ENCODE data around the gene LILRA5. TPM values are rescaled to one million over a fixed set of nuclear protein-coding genes. Genes with fewer than 3 reads are reported as not detected.
A peak's percentile ranks its signal among the peaks of the same experiment; 100 is the strongest.

Gene LILRA5
- total and polyA plus RNA-seq, 2 of the 4 experiments (the other 2 are of a cell fraction): not detected

DNA sequence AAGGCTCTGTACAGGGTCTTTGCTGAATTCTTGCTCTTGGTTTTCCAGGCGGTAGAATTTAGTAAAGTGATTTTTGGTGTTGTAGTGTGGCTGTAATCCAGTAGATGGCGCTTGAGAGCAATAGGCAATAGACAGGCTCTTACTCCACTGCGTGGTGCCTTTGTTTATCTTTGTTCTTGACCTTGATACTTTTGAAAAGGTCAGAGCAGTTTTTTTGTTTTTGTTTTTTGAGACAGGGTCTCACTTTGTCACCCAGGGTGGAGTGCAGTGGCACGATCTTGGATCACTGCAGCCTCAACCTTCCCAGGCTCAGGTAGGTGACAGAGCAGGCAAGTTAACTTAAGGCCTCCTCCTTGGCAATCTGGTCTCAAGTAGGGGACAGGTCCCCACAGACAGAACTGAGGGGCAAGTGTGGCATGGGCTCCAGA lies 12.2 kb upstream of the LILRA5 start:
- TF ChIP-seq MXI1 (IDR thresholded peaks at IDR 0.05; ENCODE audit: borderline replicate concordance, low read depth, low read length): no peak
- TF ChIP-seq, protein P1, sequence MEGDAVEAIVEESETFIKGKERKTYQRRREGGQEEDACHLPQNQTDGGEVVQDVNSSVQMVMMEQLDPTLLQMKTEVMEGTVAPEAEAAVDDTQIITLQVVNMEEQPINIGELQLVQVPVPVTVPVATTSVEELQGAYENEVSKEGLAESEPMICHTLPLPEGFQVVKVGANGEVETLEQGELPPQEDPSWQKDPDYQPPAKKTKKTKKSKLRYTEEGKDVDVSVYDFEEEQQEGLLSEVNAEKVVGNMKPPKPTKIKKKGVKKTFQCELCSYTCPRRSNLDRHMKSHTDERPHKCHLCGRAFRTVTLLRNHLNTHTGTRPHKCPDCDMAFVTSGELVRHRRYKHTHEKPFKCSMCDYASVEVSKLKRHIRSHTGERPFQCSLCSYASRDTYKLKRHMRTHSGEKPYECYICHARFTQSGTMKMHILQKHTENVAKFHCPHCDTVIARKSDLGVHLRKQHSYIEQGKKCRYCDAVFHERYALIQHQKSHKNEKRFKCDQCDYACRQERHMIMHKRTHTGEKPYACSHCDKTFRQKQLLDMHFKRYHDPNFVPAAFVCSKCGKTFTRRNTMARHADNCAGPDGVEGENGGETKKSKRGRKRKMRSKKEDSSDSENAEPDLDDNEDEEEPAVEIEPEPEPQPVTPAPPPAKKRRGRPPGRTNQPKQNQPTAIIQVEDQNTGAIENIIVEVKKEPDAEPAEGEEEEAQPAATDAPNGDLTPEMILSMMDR (conservative IDR thresholded peaks at IDR 0.05; ENCODE audit: low read depth, low read length): peak; percentile 48
- TF ChIP-seq RAD21 (IDR thresholded peaks at IDR 0.05; ENCODE audit: low read length): no peak
- TF ChIP-seq POLR2A (IDR thresholded peaks at IDR 0.05; ENCODE audit: low read depth, low read length): no peak
- Histone ChIP-seq H3K9me3 (ENCODE audit: control insufficient read depth, insufficient read depth, low read length) (peaks cover under 1% of the 10 kb centered on the region; the same call in 1 of the 2 replicates), H4K8ac (ENCODE audit: low read depth in 2 of 2, low read length in 2 of 2) (no peak overlapping the region), H3K27ac (ENCODE audit: insufficient read depth, low read length) (no peak overlapping the region), H2AFZ (replicated peaks; ENCODE audit: low read length, poor library complexity) (no peak overlapping the region), H3K4me3 (ENCODE audit: insufficient read depth, low read depth, low read length) (no peak overlapping the region), H2AK9ac (replicated peaks; ENCODE audit: low read depth, low read length, poor library complexity) (no peak overlapping the region), H2BK120ac (ENCODE audit: low read depth, low read length) (no peak overlapping the region), H2BK20ac (ENCODE audit: low read depth, low read length) (no peak overlapping the region), H3K79me1 (ENCODE audit: low read depth in 1 of 2, low read length in 2 of 2) (no peaks in the 10 kb centered on the region), H3K56ac (ENCODE audit: extremely low read depth, insufficient read depth, low read length) (no peak overlapping the region), H3K14ac (replicated peaks; ENCODE audit: low read depth, low read length) (no peak overlapping the region), H3K23ac (ENCODE audit: low read depth, low read length) (no peak overlapping the region), H4K91ac (ENCODE audit: insufficient read depth, low read depth, low read length) (no peak overlapping the region), H4K5ac (ENCODE audit: low read depth, low read length) (no peak overlapping the region), H3K4me1 (ENCODE audit: control insufficient read depth, insufficient read depth, low read length) (no peaks in the 10 kb centered on the region), H3K18ac (ENCODE audit: low read depth, low read length) (no peak overlapping the region), H3K9ac (ENCODE audit: low read depth, low read length) (no peak overlapping the region), H2AK5ac (ENCODE audit: low read depth, low read length) (no peak overlapping the region), H3K36me3 (ENCODE audit: control insufficient read depth, insufficient read depth, low read length) (no peaks in the 10 kb centered on the region), H4K20me1 (ENCODE audit: insufficient read depth, low read length) (no peaks in the 10 kb centered on the region; the same call in 1 of the 2 replicates), H3K4ac (ENCODE audit: low read depth, low read length) (no peak overlapping the region), H3K4me2 (ENCODE audit: low read depth, low read length) (no peak overlapping the region), H2BK5ac (ENCODE audit: low read depth, low read length, poor library complexity, severe bottlenecking) (no peak overlapping the region), H3K27me3 (ENCODE audit: control insufficient read depth, insufficient read depth, low read length) (no peaks in the 10 kb centered on the region), H2BK15ac (ENCODE audit: low read depth, low read length) (no peak overlapping the region), H3K9me1 (ENCODE audit: insufficient read depth, low read length) (no peaks in the 10 kb centered on the region)
- intact Hi-C loops (cut with micrococcal nuclease) (loop anchor here (1.0 kb wide), 1 partner anchor 66 kb away; no protein-coding TSS in a partner anchor), in situ Hi-C loops (cut with MboI; ENCODE audit: low sequenced_read_pairs) (no loop called here), dilution Hi-C loops (cut with HindIII; ENCODE audit: low sequenced_read_pairs, unreplicated experiment) (no loop called here)
- BruUV-seq (replicated peaks): no TSS peak
- DNase-seq: peak; percentile 8
- ChIA-PET POLR2A (ENCODE audit: unreplicated experiment) (no interaction called here), CTCF (no interaction called here)
- whole genome bisulfite sequencing, 2 experiments (ENCODE audit: extremely low coverage in 2 of 2, insufficient read length in 1 of 2): 0% methylated on average over 2 of the region's 4 CpGs; no CpG with 5 or more reads in 1 of the 2 experiments
- ATAC-seq (ENCODE audit: low read depth): peak; percentile 62

Data from IMR-90 (cell line).